ENCODE measurements around the gene VCP. TPM values are rescaled to one million over a fixed set of nuclear protein-coding genes. Genes with fewer than 3 reads are reported as not detected.

The VCP gene
- total RNA-seq, 4 donors from 2014 or later = 124 to 244 (median 150) TPM

- Histone ChIP-seq H3K4me3 (peak overlapping the region; percentile 47 to 79 (median 70)), H3K4me1 (peaks cover 0 to 13% (median 2%) of the 10 kb centered on the region in 4 donors), H3K27me3 (no peaks in the 10 kb centered on the region), H3K27ac (peak overlapping the region; percentile 70 to 82 (median 80)), H3K36me3 (peaks cover 0 to 50% (median 0%) of the 10 kb centered on the region in 3 donors), H3K9me3 (no peaks in the 10 kb centered on the region)
- no peak for DNase-seq
- TF ChIP-seq CTCF (IDR thresholded peaks at IDR 0.05) (no peak), POLR2A (IDR thresholded peaks at IDR 0.05) (no peak)
Observed at GRCh38 chr9:35102465-35102768, 30.0 kb upstream of the VCP start.

- Histone ChIP-seq H3K36me3 (peaks cover 0 to 29% (median 0%) of the 10 kb centered on the region in 3 donors), H3K27me3 (no peaks in the 10 kb centered on the region)
- TF ChIP-seq CTCF (IDR thresholded peaks at IDR 0.05) (no peak), POLR2A (IDR thresholded peaks at IDR 0.05) (no peak)
Observed at GRCh38 chr9:35097573-35097972, 25.1 kb upstream of the VCP start.

GRCh38 chr9:35096035-35096849 lies 23.8 kb upstream of the VCP start, which contains the start of gene PIGO:
Gene PIGO (minus strand): TSS chr9:35096591. CDS start chr9:35095565, 1,026 bp downstream.
- peaks cover 0 to 11% (median 1%) of the 10 kb centered on the region in 4 donors for H3K4me1 ChIP-seq
- TF ChIP-seq CTCF (IDR thresholded peaks at IDR 0.05) (peak; percentile 58 to 89 (median 82)), POLR2A (IDR thresholded peaks at IDR 0.05) (peak; percentile 80 to 87)
- peak within 1 kb of the TSS; percentile 68 to 73 (median 70) for H3K4me3 ChIP-seq
- peaks cover 0 to 39% (median 0%) of the 10 kb centered on the region in 3 donors for H3K36me3 ChIP-seq
- peak within 1 kb of the TSS; percentile 92 to 97 (median 96) for H3K27ac ChIP-seq
- no peaks in the 10 kb centered on the region for H3K27me3 ChIP-seq
- H3K9me3 ChIP-seq = no peaks in the 10 kb centered on the region
- DNase-seq = peak; percentile 90 to 96 (median 94)

More at GRCh38 chr9:35097573-35097972, 25.1 kb upstream of the VCP start:
- Histone ChIP-seq H3K9me3 (no peaks in the 10 kb centered on the region), H3K4me3 (no peak overlapping the region), H3K4me1 (peaks cover 0 to 23% (median 1%) of the 10 kb centered on the region in 4 donors), H3K27ac (no peak overlapping the region)
- DNase-seq = no peak

- Histone ChIP-seq H3K27ac (no peak overlapping the region), H3K27me3 (no peaks in the 10 kb centered on the region), H3K4me1 (peaks cover 0 to 9% (median under 1%) of the 10 kb centered on the region in 4 donors), H3K9me3 (no peaks in the 10 kb centered on the region), H3K36me3 (peaks cover 0 to 61% (median 0%) of the 10 kb centered on the region in 3 donors), H3K4me3 (no peak overlapping the region)
- TF ChIP-seq CTCF (IDR thresholded peaks at IDR 0.05) (no peak), POLR2A (IDR thresholded peaks at IDR 0.05) (no peak)
- no peak for DNase-seq
Observed at GRCh38 chr9:35091536-35091935, 19.1 kb upstream of the VCP start.

- DNase-seq = no peak
- TF ChIP-seq POLR2A (IDR thresholded peaks at IDR 0.05) = no peak
- no peak for TF ChIP-seq CTCF (IDR thresholded peaks at IDR 0.05)
Observed at GRCh38 chr9:35089434-35089833, 17.0 kb upstream of the VCP start.

More at GRCh38 chr9:35089434-35089833, 17.0 kb upstream of the VCP start:
- no peaks in the 10 kb centered on the region for H3K27me3 ChIP-seq
- no peaks in the 10 kb centered on the region for H3K4me1 ChIP-seq
- H3K27ac ChIP-seq = no peak overlapping the region
- H3K4me3 ChIP-seq = no peak overlapping the region
- peaks cover 0 to 61% (median 0%) of the 10 kb centered on the region in 3 donors for H3K36me3 ChIP-seq
- H3K9me3 ChIP-seq = no peaks in the 10 kb centered on the region
